WTC11 (cell line): ENCODE measurements around the gene RAC2. TPM values are rescaled to one million over a fixed set of nuclear protein-coding genes. Genes with fewer than 3 reads are reported as not detected.

Experiments
- ATAC-seq: fragments of 200-7000 bp; cut with Tn5 transposase; 2 replicates; pipeline ENCODE4 v1.10.0; 2021; ENCODE audit warnings: mild to moderate bottlenecking, moderate library complexity
- CTCF ChIA-PET: fragments of 300-600 bp; sonication (Branson Sonifier 250); formaldehyde crosslinking; loops from one replicate; lab custom pipeline; 2021; ENCODE audit warnings: antibody characterized with exemption; lab: Charles Lee
- POLR2A ChIA-PET: fragments of 350-600 bp; sonication (Branson Sonifier 250); formaldehyde crosslinking; loops from one replicate; lab custom pipeline; 2021; ENCODE audit warnings: antibody characterized with exemption; lab: Charles Lee
- DNase-seq: peaks from one replicate; pipeline ENCODE4 v3.0.0; 2021; ENCODE audit warnings: low spot score
- H3K27ac Mint-ChIP-seq: 2 replicates; pipeline ENCODE4 v1.8.0; 2021; ENCODE audit warnings: mixed read lengths
- H3K27me3 Mint-ChIP-seq: 2 replicates; pipeline ENCODE4 v1.8.0; 2021; ENCODE audit warnings: low read depth, mild to moderate bottlenecking, moderate library complexity, mixed read lengths
- H3K36me3 Mint-ChIP-seq: 2 replicates; pipeline ENCODE4 v1.8.0; 2021; ENCODE audit warnings: mixed read lengths
- H3K4me1 Mint-ChIP-seq: 2 replicates; pipeline ENCODE4 v1.8.0; 2022; ENCODE audit warnings: mixed read lengths
- H3K4me3 Mint-ChIP-seq: 2 replicates; pipeline ENCODE4 v1.8.0; 2021; ENCODE audit warnings: mild to moderate bottlenecking, moderate library complexity, mixed read lengths
- H3K9me3 Mint-ChIP-seq: 2 replicates; pipeline ENCODE4 v1.8.0; 2021; ENCODE audit warnings: mixed read lengths
- ATF6 ChIP-seq: sonication (generic); formaldehyde crosslinking; IDR thresholded peaks from 2 replicates; pipeline ENCODE4 v1.8.1; 2023; ENCODE audit warnings: mild to moderate bottlenecking, missing genetic modification reagents
- E2F4 ChIP-seq: sonication (generic); formaldehyde crosslinking; IDR thresholded peaks from 2 replicates; pipeline ENCODE4 v1.8.1; 2022; ENCODE audit warnings: low read depth, mild to moderate bottlenecking, moderate library complexity, missing genetic modification reagents, borderline replicate concordance
- EMX1 ChIP-seq: fragments of 250-450 bp; sonication (Bioruptor Pico); IDR thresholded peaks from 2 replicates; pipeline ENCODE4 v1.8.0; 2021; ENCODE audit warnings: mild to moderate bottlenecking
- ERG ChIP-seq: fragments of 250-450 bp; sonication (Bioruptor Pico); IDR thresholded peaks from 2 replicates; pipeline ENCODE4 v1.8.0; 2021; ENCODE audit warnings: mild to moderate bottlenecking
- FOXP4 ChIP-seq: sonication (generic); formaldehyde crosslinking; IDR thresholded peaks from 2 replicates; pipeline ENCODE4 v1.8.0; 2022; ENCODE audit warnings: mild to moderate bottlenecking, missing genetic modification reagents
- GABPB1 ChIP-seq: sonication (generic); formaldehyde crosslinking; IDR thresholded peaks from 2 replicates; pipeline ENCODE4 v1.8.1; 2023; ENCODE audit warnings: mild to moderate bottlenecking, missing genetic modification reagents
- MXD4 ChIP-seq: fragments of 250-450 bp; sonication (Bioruptor Pico); IDR thresholded peaks from 2 replicates; pipeline ENCODE4 v1.8.0; 2021; ENCODE audit warnings: mild to moderate bottlenecking, moderate library complexity, borderline replicate concordance
- NFATC4 ChIP-seq: fragments of 250-450 bp; sonication (Bioruptor Pico); IDR thresholded peaks from 2 replicates; pipeline ENCODE4 v1.9.0; 2021; ENCODE audit warnings: mild to moderate bottlenecking
- NFYB ChIP-seq: sonication (generic); formaldehyde crosslinking; conservative IDR thresholded peaks from 2 replicates; pipeline ENCODE4 v1.8.0; 2022; ENCODE audit warnings: low read depth, missing genetic modification reagents
- NR1H2 ChIP-seq: sonication (generic); formaldehyde crosslinking; IDR thresholded peaks from 2 replicates; pipeline ENCODE4 v1.9.0; 2021; ENCODE audit warnings: mild to moderate bottlenecking, moderate library complexity, missing genetic modification reagents
- NR3C1 ChIP-seq: sonication (generic); formaldehyde crosslinking; conservative IDR thresholded peaks from 2 replicates; pipeline ENCODE4 v1.8.1; 2023; ENCODE audit warnings: low read depth, mild to moderate bottlenecking, missing genetic modification reagents
- PRDM15 ChIP-seq: sonication (generic); formaldehyde crosslinking; IDR thresholded peaks from 2 replicates; pipeline ENCODE4 v1.8.0; 2022; ENCODE audit warnings: missing genetic modification reagents
- SMAD3 ChIP-seq: sonication (generic); formaldehyde crosslinking; IDR thresholded peaks from 2 replicates; pipeline ENCODE4 v1.8.0; 2022; ENCODE audit warnings: missing genetic modification reagents, mild to moderate bottlenecking, borderline replicate concordance
- SMAD4 ChIP-seq: sonication (generic); formaldehyde crosslinking; IDR thresholded peaks from 2 replicates; pipeline ENCODE4 v1.8.0; 2022; ENCODE audit warnings: mild to moderate bottlenecking, missing genetic modification reagents
- SOX15 ChIP-seq: fragments of 250-450 bp; sonication (Bioruptor Pico); IDR thresholded peaks from 2 replicates; pipeline ENCODE4 v1.9.0; 2021; ENCODE audit warnings: mild to moderate bottlenecking
- STAT6 ChIP-seq: sonication (generic); formaldehyde crosslinking; conservative IDR thresholded peaks from 2 replicates; pipeline ENCODE4 v1.8.1; 2023; ENCODE audit warnings: mild to moderate bottlenecking, low read depth, missing genetic modification reagents, moderate library complexity
- USF2 ChIP-seq: sonication (generic); formaldehyde crosslinking; IDR thresholded peaks from 2 replicates; pipeline ENCODE4 v1.8.1; 2023; ENCODE audit warnings: mild to moderate bottlenecking, missing genetic modification reagents, moderate library complexity
- ZNF121 ChIP-seq: sonication (generic); formaldehyde crosslinking; IDR thresholded peaks from 2 replicates; pipeline ENCODE4 v1.8.0; 2023; ENCODE audit warnings: missing genetic modification reagents
- ZNF423 ChIP-seq: fragments of 250-450 bp; sonication (Bioruptor Pico); IDR thresholded peaks from 2 replicates; pipeline ENCODE4 v2.1.2; 2022; ENCODE audit warnings: mild to moderate bottlenecking, moderate library complexity
- ZNF425 ChIP-seq: fragments of 250-450 bp; sonication (Bioruptor Pico); conservative IDR thresholded peaks from 2 replicates; pipeline ENCODE4 v1.9.0; 2021; ENCODE audit warnings: mild to moderate bottlenecking
- total RNA-seq: library from RNA; stranded (reverse); gene quantifications from 3 replicates; pipeline ENCODE4 v1.2.3, GENCODE V29; 2021

RAC2 gene
- total RNA-seq, 1 experiment from 2014 or later, result 3.6 TPM

- TF ChIP-seq USF2 (CRISPR knock-in tag) (no peak), NR1H2 (no peak)
Observed at GRCh38 chr22:37206118-37206840, 37.8 kb downstream of the RAC2 start (continued).

GRCh38 chr22:37205046-37205445 is 39.0 kb downstream of the RAC2 start:
- DNase-seq (no peak), ATAC-seq (no peak)
- POLR2A ChIA-PET, result no interaction called here
- Mint-ChIP-seq H3K9me3 (no peaks in the 10 kb centered on the region), H3K27me3 (no peaks in the 10 kb centered on the region), H3K27ac (no peak overlapping the region), H3K36me3 (no peaks in the 10 kb centered on the region), H3K4me1 (peaks cover 3% of the 10 kb centered on the region; the same call in 1 of the 2 replicates), H3K4me3 (no peak overlapping the region)
- CTCF ChIA-PET, result interaction anchor here (2.0 kb wide), 1 partner anchor 55 kb away, joined by 10 read pairs; no protein-coding TSS in a partner anchor
- TF ChIP-seq FOXP4 (CRISPR knock-in tag) (no peak), MXD4 (CRISPR knock-in tag) (no peak), NR3C1 (CRISPR knock-in tag) (no peak), SOX15 (CRISPR knock-in tag) (no peak), ERG (CRISPR knock-in tag) (no peak), STAT6 (CRISPR knock-in tag) (no peak), E2F4 (CRISPR knock-in tag) (no peak), ZNF423 (CRISPR knock-in tag) (no peak), ATF6 (no peak), ZNF425 (no peak), NFATC4 (CRISPR knock-in tag) (no peak), SMAD3 (CRISPR knock-in tag) (no peak), NFYB (CRISPR knock-in tag) (no peak), EMX1 (CRISPR knock-in tag) (no peak), GABPB1 (CRISPR knock-in tag) (no peak), SMAD4 (no peak), PRDM15 (no peak), ZNF121 (CRISPR knock-in tag) (no peak)
